SJSA1 (cell line): ENCODE measurements around the gene EFHB. TPM values are rescaled to one million over a fixed set of nuclear protein-coding genes. Genes with fewer than 3 reads are reported as not detected.

ENCODE experiments used
- DNase-seq, 2 experiments: peaks; one replicate each; pipeline ENCODE4 v3.0.0-alpha.2; 2015 to 2020; ENCODE audit warnings: low spot score in 2 of 2, low read depth in 1 of 2
- H3K27ac ChIP-seq: fragments of 250-450 bp; sonication (Bioruptor Pico); 2 replicates; pipeline ENCODE4 v1.5.1; 2020; ENCODE audit warnings: mild to moderate bottlenecking, moderate library complexity
- H3K27me3 ChIP-seq: fragments of 250-450 bp; sonication (Bioruptor Pico); replicated peaks from 2 replicates; pipeline ENCODE4 v1.5.1; 2020; ENCODE audit warnings: mild to moderate bottlenecking, moderate library complexity
- H3K36me3 ChIP-seq: fragments of 250-450 bp; sonication (Bioruptor Pico); 2 replicates; pipeline ENCODE4 v1.5.1; 2020; ENCODE audit warnings: mild to moderate bottlenecking
- H3K4me1 ChIP-seq: fragments of 250-450 bp; sonication (Bioruptor Pico); replicated peaks from 2 replicates; pipeline ENCODE4 v1.6.1; 2021; ENCODE audit warnings: mild to moderate bottlenecking
- H3K4me3 ChIP-seq: fragments of 250-450 bp; sonication (Bioruptor Pico); 2 replicates; pipeline ENCODE4 v1.5.1; 2020; ENCODE audit warnings: mild to moderate bottlenecking
- H3K9me3 ChIP-seq: fragments of 250-450 bp; sonication (Bioruptor Pico); replicated peaks from 2 replicates; pipeline ENCODE4 v1.5.1; 2020; ENCODE audit warnings: mild to moderate bottlenecking
- total RNA-seq: library from RNA; depleted of rRNA; stranded (reverse); fragments of >200 nt; shearing (Covaris generic); gene quantifications from 2 replicates; pipeline ENCODE4 v1.2.3, GENCODE V29; 2014

The EFHB gene
- total RNA-seq, 1 experiment from 2014 or later: 0.11 TPM

GRCh38 chr3:19945969-19946831 lies 12.2 kb upstream of the EFHB start:
- H3K27me3 ChIP-seq: no peaks in the 10 kb centered on the region
- peaks cover 21% of the 10 kb centered on the region for H3K4me1 ChIP-seq
- H3K36me3 ChIP-seq: peaks cover 14% of the 10 kb centered on the region
- H3K4me3 ChIP-seq: peak overlapping the region; percentile 81
- no peak for DNase-seq
- no peaks in the 10 kb centered on the region for H3K9me3 ChIP-seq
- H3K27ac ChIP-seq: peak overlapping the region; percentile 78

GRCh38 chr3:19945534-19945933 lies 11.5 kb upstream of the EFHB start:
- Histone ChIP-seq H3K9me3 (no peaks in the 10 kb centered on the region), H3K36me3 (0 out of 2 replicates have a peak, but pooled peaks cover 10% of the 10 kb centered on the region), H3K27ac (no peak overlapping the region), H3K27me3 (no peaks in the 10 kb centered on the region), H3K4me1 (peaks cover 21% of the 10 kb centered on the region), H3K4me3 (no peak overlapping the region)
- no peak for DNase-seq

- Histone ChIP-seq H3K4me1 (no peaks in the 10 kb centered on the region), H3K36me3 (no peaks in the 10 kb centered on the region), H3K9me3 (no peaks in the 10 kb centered on the region), H3K4me3 (no peak overlapping the region), H3K27ac (no peak overlapping the region), H3K27me3 (no peaks in the 10 kb centered on the region)
- DNase-seq: no peak
These were observed 6.6 kb upstream of the EFHB start for GRCh38 chr3:19940643-19941042.

GRCh38 chr3:19938295-19938627 lies 4.2 kb upstream of the EFHB start:
- Histone ChIP-seq H3K4me1 (no peaks in the 10 kb centered on the region), H3K4me3 (no peak overlapping the region), H3K36me3 (no peaks in the 10 kb centered on the region), H3K27me3 (no peaks in the 10 kb centered on the region), H3K9me3 (no peaks in the 10 kb centered on the region), H3K27ac (no peak overlapping the region)
- DNase-seq: no peak

- Histone ChIP-seq H3K27ac (no peak overlapping the region), H3K9me3 (no peaks in the 10 kb centered on the region), H3K36me3 (no peaks in the 10 kb centered on the region), H3K4me1 (no peaks in the 10 kb centered on the region), H3K4me3 (no peak overlapping the region), H3K27me3 (no peaks in the 10 kb centered on the region)
- no peak for DNase-seq
These were observed 3.7 kb upstream of the EFHB start for GRCh38 chr3:19937459-19938294.

DNA sequence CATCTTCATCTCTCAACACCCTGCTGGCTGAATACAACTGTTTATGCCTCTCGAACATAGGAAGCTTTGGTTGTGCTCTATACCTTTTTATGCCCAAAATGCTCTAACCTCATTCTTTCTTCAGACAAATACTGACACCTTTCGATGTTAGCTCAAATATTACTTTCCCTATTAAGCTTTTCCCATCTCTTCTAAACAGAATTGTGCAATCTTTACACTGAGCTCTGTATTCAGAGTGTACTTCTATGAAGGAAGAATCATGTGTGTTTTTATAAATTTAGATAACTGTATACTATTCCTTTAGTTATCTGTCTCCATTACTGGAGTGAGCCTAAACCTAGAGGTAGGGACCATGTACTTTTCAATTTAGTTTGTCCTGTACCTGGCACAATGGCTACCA lies 1.6 kb downstream of the EFHB start:
- H3K27ac ChIP-seq: no peak overlapping the region
- H3K4me3 ChIP-seq: no peak overlapping the region
- no peak for DNase-seq
- H3K9me3 ChIP-seq: no peaks in the 10 kb centered on the region
- no peaks in the 10 kb centered on the region for H3K36me3 ChIP-seq
- H3K4me1 ChIP-seq: no peaks in the 10 kb centered on the region
- no peaks in the 10 kb centered on the region for H3K27me3 ChIP-seq

- H3K4me1 ChIP-seq: no peaks in the 10 kb centered on the region
- H3K9me3 ChIP-seq: no peaks in the 10 kb centered on the region
- no peaks in the 10 kb centered on the region for H3K36me3 ChIP-seq
- no peak overlapping the region for H3K4me3 ChIP-seq
- H3K27ac ChIP-seq: no peak overlapping the region
- no peaks in the 10 kb centered on the region for H3K27me3 ChIP-seq
- DNase-seq: no peak
These were observed 2.2 kb downstream of the EFHB start for GRCh38 chr3:19931767-19932188.

DNA sequence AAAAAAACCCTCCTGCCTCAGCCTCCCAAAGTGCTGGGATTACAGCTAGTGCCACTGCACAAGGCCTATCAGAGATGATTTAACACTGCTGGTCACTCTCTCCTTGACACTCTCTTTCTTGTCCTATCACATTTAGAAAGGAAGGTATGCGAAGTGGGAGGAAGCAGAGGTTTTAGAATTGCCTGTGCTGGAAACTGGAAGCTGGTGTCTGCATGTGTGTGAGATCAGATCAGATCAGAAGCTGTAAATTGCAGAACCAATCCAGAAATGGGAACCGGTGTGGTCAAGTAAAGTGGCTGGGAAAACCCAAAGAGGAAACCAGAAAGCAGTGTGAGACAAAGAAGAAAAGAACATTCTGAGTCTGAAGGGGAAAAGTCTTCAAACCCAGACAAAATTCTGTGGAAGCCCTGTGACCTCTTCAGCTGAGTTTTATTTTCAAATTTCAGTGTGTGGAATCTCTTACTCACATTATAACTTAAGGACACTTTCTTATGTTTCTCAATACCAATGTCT lies 2.8 kb downstream of the EFHB start:
- no peaks in the 10 kb centered on the region for H3K9me3 ChIP-seq
- no peak overlapping the region for H3K27ac ChIP-seq
- DNase-seq: no peak
- no peak overlapping the region for H3K4me3 ChIP-seq
- no peaks in the 10 kb centered on the region for H3K36me3 ChIP-seq
- H3K27me3 ChIP-seq: no peaks in the 10 kb centered on the region
- no peaks in the 10 kb centered on the region for H3K4me1 ChIP-seq

DNA sequence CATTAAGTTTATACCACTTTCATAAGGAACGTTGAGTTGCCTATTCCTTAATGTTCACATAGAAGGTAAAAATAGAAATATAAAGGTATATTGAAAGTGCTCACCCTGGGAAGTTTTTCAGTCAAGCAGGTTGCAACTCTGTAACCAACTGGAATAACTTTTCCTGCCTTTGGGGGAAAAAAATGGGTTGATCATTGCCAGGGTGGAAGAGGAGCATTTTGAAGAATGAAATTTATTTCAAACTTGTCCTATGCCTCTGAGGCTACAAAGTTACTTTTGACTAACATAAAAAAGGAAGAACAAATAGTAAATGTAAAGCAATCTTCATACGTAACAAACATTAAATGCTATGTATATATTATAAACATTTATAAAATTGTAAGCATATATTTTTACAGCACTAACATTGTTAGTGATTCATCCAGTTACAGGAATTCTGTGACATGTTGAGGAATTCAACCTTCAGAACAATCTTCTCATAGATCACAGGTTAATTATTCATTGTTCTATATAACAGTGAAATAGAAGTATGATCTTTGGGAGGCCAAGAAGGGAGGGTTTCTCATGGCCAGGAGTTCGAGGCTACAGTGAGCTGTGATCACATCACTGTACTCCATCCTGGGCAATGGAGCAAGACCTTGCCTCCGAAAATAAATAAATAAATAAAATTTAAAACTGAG lies 13.5 kb downstream of the EFHB start:
- no peaks in the 10 kb centered on the region for H3K27me3 ChIP-seq
- H3K4me3 ChIP-seq: no peak overlapping the region
- no peaks in the 10 kb centered on the region for H3K9me3 ChIP-seq
- DNase-seq: no peak
- H3K36me3 ChIP-seq: no peaks in the 10 kb centered on the region
- no peaks in the 10 kb centered on the region for H3K4me1 ChIP-seq
- H3K27ac ChIP-seq: no peak overlapping the region

DNA sequence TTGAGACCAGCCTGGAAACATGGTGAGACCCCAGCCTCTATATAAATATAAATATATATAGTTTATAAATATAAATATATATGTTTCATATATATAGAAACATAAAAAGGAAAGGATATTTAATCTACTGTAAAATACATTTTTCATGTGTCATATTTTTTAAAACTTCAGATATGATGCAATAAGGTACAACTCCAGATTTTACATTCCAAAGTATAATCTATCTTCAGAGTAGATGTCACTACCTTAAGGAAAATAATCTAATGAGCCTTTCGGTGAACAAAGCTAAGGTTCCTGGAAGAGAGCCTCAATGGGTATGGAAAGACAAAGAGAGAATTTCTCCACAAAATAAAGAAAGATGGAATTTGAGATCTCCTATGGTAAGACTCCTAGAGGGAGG lies 16.9 kb downstream of the EFHB start:
- Histone ChIP-seq H3K27ac (no peak overlapping the region), H3K4me1 (no peaks in the 10 kb centered on the region), H3K9me3 (no peaks in the 10 kb centered on the region), H3K27me3 (no peaks in the 10 kb centered on the region), H3K36me3 (no peaks in the 10 kb centered on the region), H3K4me3 (no peak overlapping the region)
- no peak for DNase-seq

GRCh38 chr3:19911452-19911851 lies 22.6 kb downstream of the EFHB start:
- H3K27ac ChIP-seq: no peak overlapping the region
- H3K4me3 ChIP-seq: no peak overlapping the region
- no peak for DNase-seq
- no peaks in the 10 kb centered on the region for H3K4me1 ChIP-seq
- H3K36me3 ChIP-seq: no peaks in the 10 kb centered on the region
- no peaks in the 10 kb centered on the region for H3K9me3 ChIP-seq
- no peaks in the 10 kb centered on the region for H3K27me3 ChIP-seq

DNA sequence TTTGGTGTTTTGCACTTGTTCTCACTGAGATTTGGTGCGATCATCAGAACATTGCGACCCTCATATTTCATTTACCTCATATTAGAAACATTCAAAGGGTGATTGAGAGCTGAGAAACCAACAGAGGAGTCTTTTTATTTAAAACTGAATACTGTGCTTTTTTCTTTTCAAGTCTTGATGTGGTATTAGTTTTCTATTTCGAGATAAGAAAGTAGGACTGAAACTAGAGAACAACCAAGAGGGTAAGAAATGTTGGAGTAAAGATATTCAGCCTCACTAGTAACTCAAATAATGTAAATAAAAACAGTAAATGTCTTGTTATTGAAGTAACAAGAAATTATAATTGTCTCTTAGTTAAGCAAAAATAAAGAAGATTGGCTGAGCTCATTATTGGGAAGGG lies 26.5 kb downstream of the EFHB start:
- H3K9me3 ChIP-seq: no peaks in the 10 kb centered on the region
- H3K27me3 ChIP-seq: no peaks in the 10 kb centered on the region
- H3K4me3 ChIP-seq: no peak overlapping the region
- H3K27ac ChIP-seq: no peak overlapping the region
- DNase-seq: no peak
- H3K36me3 ChIP-seq: no peaks in the 10 kb centered on the region
- no peaks in the 10 kb centered on the region for H3K4me1 ChIP-seq

GRCh38 chr3:19903649-19904048 lies 30.4 kb downstream of the EFHB start:
- DNase-seq: no peak
- Histone ChIP-seq H3K4me1 (peaks cover 12% of the 10 kb centered on the region), H3K9me3 (no peaks in the 10 kb centered on the region), H3K27ac (no peak overlapping the region), H3K4me3 (no peak overlapping the region), H3K27me3 (no peaks in the 10 kb centered on the region), H3K36me3 (no peaks in the 10 kb centered on the region)

- Histone ChIP-seq H3K36me3 (no peaks in the 10 kb centered on the region), H3K4me1 (peaks cover 25% of the 10 kb centered on the region), H3K27me3 (no peaks in the 10 kb centered on the region), H3K4me3 (no peak overlapping the region), H3K9me3 (no peaks in the 10 kb centered on the region), H3K27ac (no peak overlapping the region)
- no peak for DNase-seq
These were observed 32.1 kb downstream of the EFHB start for GRCh38 chr3:19901918-19902317.
